WTC11 (cell line): Measurements from ENCODE around the gene MYBPH.

Experiments used
- AFF4 ChIP-seq: sonication (generic); formaldehyde crosslinking; IDR thresholded peaks from 2 replicates; pipeline ENCODE4 v1.8.1; 2023; ENCODE audit warnings: mild to moderate bottlenecking, missing genetic modification reagents, borderline replicate concordance
- ATF2 ChIP-seq: sonication (generic); formaldehyde crosslinking; IDR thresholded peaks from 2 replicates; pipeline ENCODE4 v1.8.1; 2022; ENCODE audit warnings: low read depth, missing genetic modification reagents, borderline replicate concordance
- CTCF ChIP-seq: fragments of 200-600 bp; IDR thresholded peaks from 2 replicates; pipeline ENCODE4 v1.8.0; 2022; ENCODE audit warnings: antibody characterized with exemption
- FOXK1 ChIP-seq: sonication (generic); formaldehyde crosslinking; IDR thresholded peaks from 2 replicates; pipeline ENCODE4 v1.8.0; 2022; ENCODE audit warnings: mild to moderate bottlenecking, moderate library complexity, missing genetic modification reagents
- GABPB1 ChIP-seq: sonication (generic); formaldehyde crosslinking; IDR thresholded peaks from 2 replicates; pipeline ENCODE4 v1.8.1; 2023; ENCODE audit warnings: mild to moderate bottlenecking, missing genetic modification reagents
- IRF2 ChIP-seq: sonication (generic); formaldehyde crosslinking; IDR thresholded peaks from 2 replicates; pipeline ENCODE4 v1.8.0; 2022; ENCODE audit warnings: low read depth, missing genetic modification reagents, borderline replicate concordance
- MYBL2 ChIP-seq: sonication (generic); formaldehyde crosslinking; IDR thresholded peaks from 2 replicates; pipeline ENCODE4 v1.8.1; 2023; ENCODE audit warnings: mild to moderate bottlenecking, moderate library complexity, missing genetic modification reagents
- NR2C2 ChIP-seq: sonication (generic); formaldehyde crosslinking; IDR thresholded peaks from 2 replicates; pipeline ENCODE4 v1.8.0; 2022; ENCODE audit warnings: mild to moderate bottlenecking, missing genetic modification reagents
- OVOL2 ChIP-seq: fragments of 250-450 bp; sonication (Bioruptor Pico); IDR thresholded peaks from 2 replicates; pipeline ENCODE4 v1.9.0; 2021; ENCODE audit warnings: mild to moderate bottlenecking, borderline replicate concordance
- TCF7 ChIP-seq: sonication (generic); formaldehyde crosslinking; IDR thresholded peaks from 2 replicates; pipeline ENCODE4 v1.8.0; 2022; ENCODE audit warnings: mild to moderate bottlenecking, low read depth, missing genetic modification reagents, moderate library complexity
- ZNF121 ChIP-seq: sonication (generic); formaldehyde crosslinking; IDR thresholded peaks from 2 replicates; pipeline ENCODE4 v1.8.0; 2023; ENCODE audit warnings: missing genetic modification reagents

GRCh38 chr1:203143641-203144040 lies 32.0 kb downstream of the MYBPH start:
- TF ChIP-seq ZNF121 (CRISPR knock-in tag): no peak
- no peak for TF ChIP-seq ATF2
- no peak for TF ChIP-seq AFF4 (CRISPR knock-in tag)
- TF ChIP-seq CTCF: no peak
- no peak for TF ChIP-seq OVOL2 (CRISPR knock-in tag)
- no peak for TF ChIP-seq IRF2 (CRISPR knock-in tag)
- no peak for TF ChIP-seq FOXK1
- no peak for TF ChIP-seq TCF7 (CRISPR knock-in tag)
- no peak for TF ChIP-seq NR2C2 (CRISPR knock-in tag)
- no peak for TF ChIP-seq GABPB1 (CRISPR knock-in tag)
- TF ChIP-seq MYBL2: no peak
